ENCODE data around the gene SLC4A2. TPM values are rescaled to one million over a fixed set of nuclear protein-coding genes. Genes with fewer than 3 reads are reported as not detected.

Gene SLC4A2
- polyA plus RNA-seq, 2 of the 4 experiments (the other 2 are of a cell fraction), result 112 to 275 TPM

GRCh38 chr7:151057989-151058780, 1.2 kb upstream of the SLC4A2 start (continued):
- TF ChIP-seq EHMT2 (IDR thresholded peaks at IDR 0.05; ENCODE audit: low read depth) (no peak), KDM1A (IDR thresholded peaks at IDR 0.05; ENCODE audit: low read depth) (no peak), EP300 (IDR thresholded peaks at IDR 0.05) (no peak), CHD2 (IDR thresholded peaks at IDR 0.05; ENCODE audit: low read length, partially characterized antibody) (no peak), CBX8 (IDR thresholded peaks at IDR 0.05) (no peak), REST (IDR thresholded peaks at IDR 0.05) (no peak), HOXA7 (CRISPR knock-in tag; IDR thresholded peaks at IDR 0.05) (no peak), MYC (IDR thresholded peaks at IDR 0.05; ENCODE audit: borderline replicate concordance, low read length) (0 out of 2 replicates have a peak, but pooled peaks have one; percentile 6), PBX3 (IDR thresholded peaks at IDR 0.05) (no peak), ZC3H11A (IDR thresholded peaks at IDR 0.05) (no peak)

- WGBS (ENCODE audit: missing lambda C conversion rate), result 10% methylated on average over 18 of the region's 18 CpGs
- peak in 1 of 2 experiments; percentile 33 for DNase-seq (ENCODE audit: low read depth in 1 of 2, low spot score in 1 of 2)
- FAIRE-seq, result no peak
- Histone ChIP-seq H3K4me3 (peak overlapping the region; percentile 86), H3K4me2 (peak overlapping the region; percentile 92), H3K4me1 (peaks cover 31% of the 10 kb centered on the region), H3K27ac (peak overlapping the region; percentile 99), H3K9me3 (no peaks in the 10 kb centered on the region)
- ATAC-seq, result no peak
- POLR2A ChIA-PET, result interaction anchor here (0.8 to 1.4 kb wide), 3 partner anchors 22 to 31 kb away, joined by 4 read pairs; partner anchors contain the start of genes ABCB8 and FASTK
- TF ChIP-seq RARB (CRISPR knock-in tag; IDR thresholded peaks at IDR 0.05), result no peak
- TF ChIP-seq SMC3 (IDR thresholded peaks at IDR 0.05), result no peak
- TF ChIP-seq ELK1 (IDR thresholded peaks at IDR 0.05; ENCODE audit: low read depth, low read length), result no peak
- CTCF ChIA-PET, result interaction anchor here (0.6 to 4.0 kb wide), 9 partner anchors 8 to 692 kb away, joined by 3 to 14 read pairs (median 5); partner anchors contain the start of gene ABCB8
Measured at GRCh38 chr7:151058781-151059366, 515 bp upstream of the SLC4A2 start.

GRCh38 chr7:151060113-151060415, 675 bp downstream of the SLC4A2 start:
- ChIA-PET POLR2A (no interaction called here), CTCF (interaction anchor here (0.9 to 5.7 kb wide), 14 partner anchors 9 to 105 kb away, joined by 3 to 64 read pairs (median 6); partner anchors contain the start of genes ABCB8, AGAP3 and FASTK)
- H3K27ac ChIP-seq, result peak overlapping the region; percentile 99
- WGBS (ENCODE audit: missing lambda C conversion rate), result 3% methylated on average over 14 of the region's 17 CpGs
- FAIRE-seq (no peak), DNase-seq (ENCODE audit: low read depth in 1 of 2, low spot score in 1 of 2) (peak in 1 of 2 experiments; percentile 48), ATAC-seq (peak; percentile 1 to 5; a peak in 2 of 6 replicates)
- H3K4me3 ChIP-seq, result peak overlapping the region; percentile 86
- H3K9me3 ChIP-seq, result no peaks in the 10 kb centered on the region
- H3K4me2 ChIP-seq, result peak overlapping the region; percentile 92
- no peak for TF ChIP-seq CBX2 (IDR thresholded peaks at IDR 0.05; ENCODE audit: borderline replicate concordance, low read depth)
- TF ChIP-seq KDM5A (IDR thresholded peaks at IDR 0.05), result no peak
- TF ChIP-seq TFCP2L1 (CRISPR knock-in tag; IDR thresholded peaks at IDR 0.05), result no peak
- no peak for TF ChIP-seq MAFK (IDR thresholded peaks at IDR 0.05; ENCODE audit: partially characterized antibody)
- TF ChIP-seq CTCF (IDR thresholded peaks at IDR 0.05), result no peak
- TF ChIP-seq FOXS1 (CRISPR knock-in tag; IDR thresholded peaks at IDR 0.05), result no peak
- no peak for TF ChIP-seq FOSB (CRISPR knock-in tag; IDR thresholded peaks at IDR 0.05)
- TF ChIP-seq SREBF2 (IDR thresholded peaks at IDR 0.05), result no peak
- no peak for TF ChIP-seq NPAS2 (CRISPR knock-in tag; IDR thresholded peaks at IDR 0.05; ENCODE audit: borderline replicate concordance)
- TF ChIP-seq FOSL2 (IDR thresholded peaks at IDR 0.05), result no peak
- TF ChIP-seq FOSL2 (CRISPR knock-in tag; IDR thresholded peaks at IDR 0.05), result no peak
- TF ChIP-seq SMC3 (IDR thresholded peaks at IDR 0.05), result no peak
- TF ChIP-seq EHMT2 (IDR thresholded peaks at IDR 0.05; ENCODE audit: low read depth), result no peak
- H3K4me1 ChIP-seq, result peaks cover 43% of the 10 kb centered on the region
